ENCODE results near the gene PLCB4. TPM values are rescaled to one million over a fixed set of nuclear protein-coding genes. Genes with fewer than 3 reads are reported as not detected.

The PLCB4 gene
- total RNA-seq, 1 experiment from 2014 or later, result 10.1 TPM

DNA sequence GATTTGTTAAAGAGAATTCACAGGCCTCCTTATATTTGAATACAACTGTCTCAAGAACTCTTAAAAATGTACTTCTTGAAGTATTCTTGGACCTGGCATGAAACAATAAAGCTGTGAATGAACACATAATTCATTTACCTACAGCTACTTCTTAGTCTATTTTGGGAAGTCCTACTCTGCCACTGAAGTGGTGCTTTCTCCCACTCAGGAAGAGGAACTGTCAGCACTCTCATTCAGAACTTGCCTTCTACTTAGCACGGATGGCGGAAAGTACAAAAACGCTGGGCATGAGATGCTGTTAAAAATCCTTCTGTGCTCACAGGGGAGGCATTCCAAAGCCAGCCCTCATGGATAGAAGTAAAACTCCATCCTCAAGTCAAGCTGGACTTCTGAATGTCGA, 300.7 kb downstream of the PLCB4 start:
- no peak overlapping the region for H2BK5ac ChIP-seq (ENCODE audit: insufficient read length, low read length)
- Mint-ChIP-seq H3K9me3 (no peaks in the 10 kb centered on the region), H3K4me3 (no peak overlapping the region), H3K36me3 (ENCODE audit: insufficient read depth in 1 of 3, low read depth in 3 of 3) (peaks cover 0 to 6% (median 0%) of the 10 kb centered on the region in 3 experiments; a peak in 2 of 7 replicates), H3K27me3 (ENCODE audit: low read depth) (no peaks in the 10 kb centered on the region), H3K27ac (0 out of 7 replicates have a peak overlapping the region, but pooled peaks of 1 of the 3 experiments have one; percentile 39), H3K4me1 (peaks cover 5 to 6% of the 10 kb centered on the region in 2 experiments)
- no peak overlapping the region for H2BK120ac ChIP-seq (ENCODE audit: low read depth, low read length, poor library complexity, severe bottlenecking)
- H3K56ac ChIP-seq (ENCODE audit: insufficient read length, low read depth, low read length), result no peak overlapping the region
- H3K14ac ChIP-seq (ENCODE audit: insufficient read depth, low read length), result no peak overlapping the region
- H3K23me2 ChIP-seq (ENCODE audit: insufficient read length, low read depth, low read length, poor library complexity, severe bottlenecking), result no peaks in the 10 kb centered on the region
- H3K4me2 ChIP-seq (ENCODE audit: insufficient read depth, insufficient read length, low read length), result no peak overlapping the region
- no peak overlapping the region for H3K18ac ChIP-seq (ENCODE audit: insufficient read length, low read depth, low read length)
- H2BK15ac ChIP-seq (ENCODE audit: low read depth, low read length), result no peak overlapping the region
- no peaks in the 10 kb centered on the region for H3K79me2 ChIP-seq (ENCODE audit: insufficient read depth, low read length)
- H2BK20ac ChIP-seq (ENCODE audit: low read depth, low read length, poor library complexity, severe bottlenecking), result no peak overlapping the region
- WGBS (ENCODE audit: extremely low coverage, insufficient read length, low lambda C conversion rate), result no CpG with 5 or more reads among the region's 4 CpGs
- no peak for DNase-seq
- no peak overlapping the region for H2BK12ac ChIP-seq (ENCODE audit: insufficient read length, low read depth, low read length)
- H2AFZ ChIP-seq (ENCODE audit: low read length), result no peak overlapping the region
- no peaks in the 10 kb centered on the region for H3K27me3 ChIP-seq (ENCODE audit: insufficient read depth, low read length)
- H3K9me3 ChIP-seq (ENCODE audit: control insufficient read depth, low read depth, low read length), result no peaks in the 10 kb centered on the region
- H2AK5ac ChIP-seq (ENCODE audit: insufficient read length, low read length), result no peak overlapping the region
- H4K8ac ChIP-seq (replicated peaks; ENCODE audit: insufficient read length, low read depth, low read length), result no peak overlapping the region
- H3K4ac ChIP-seq (ENCODE audit: low read depth, low read length), result no peak overlapping the region
- H4K5ac ChIP-seq (ENCODE audit: insufficient read length, low read depth, low read length), result no peak overlapping the region
- H4K20me1 ChIP-seq (ENCODE audit: control insufficient read depth, insufficient read depth, insufficient read length), result no peaks in the 10 kb centered on the region
- no peak overlapping the region for H3K27ac ChIP-seq (ENCODE audit: insufficient read length, low read depth, low read length)
- H3K4me1 ChIP-seq (ENCODE audit: insufficient read depth, low read length), result no peaks in the 10 kb centered on the region; the same call in 1 of the 2 replicates
- no peak overlapping the region for H3K23ac ChIP-seq (ENCODE audit: insufficient read length, low read depth, low read length)
- H3K9ac ChIP-seq (ENCODE audit: extremely low read depth, insufficient read length, low read length), result no peak overlapping the region
- TF ChIP-seq, protein P1, sequence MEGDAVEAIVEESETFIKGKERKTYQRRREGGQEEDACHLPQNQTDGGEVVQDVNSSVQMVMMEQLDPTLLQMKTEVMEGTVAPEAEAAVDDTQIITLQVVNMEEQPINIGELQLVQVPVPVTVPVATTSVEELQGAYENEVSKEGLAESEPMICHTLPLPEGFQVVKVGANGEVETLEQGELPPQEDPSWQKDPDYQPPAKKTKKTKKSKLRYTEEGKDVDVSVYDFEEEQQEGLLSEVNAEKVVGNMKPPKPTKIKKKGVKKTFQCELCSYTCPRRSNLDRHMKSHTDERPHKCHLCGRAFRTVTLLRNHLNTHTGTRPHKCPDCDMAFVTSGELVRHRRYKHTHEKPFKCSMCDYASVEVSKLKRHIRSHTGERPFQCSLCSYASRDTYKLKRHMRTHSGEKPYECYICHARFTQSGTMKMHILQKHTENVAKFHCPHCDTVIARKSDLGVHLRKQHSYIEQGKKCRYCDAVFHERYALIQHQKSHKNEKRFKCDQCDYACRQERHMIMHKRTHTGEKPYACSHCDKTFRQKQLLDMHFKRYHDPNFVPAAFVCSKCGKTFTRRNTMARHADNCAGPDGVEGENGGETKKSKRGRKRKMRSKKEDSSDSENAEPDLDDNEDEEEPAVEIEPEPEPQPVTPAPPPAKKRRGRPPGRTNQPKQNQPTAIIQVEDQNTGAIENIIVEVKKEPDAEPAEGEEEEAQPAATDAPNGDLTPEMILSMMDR (conservative IDR thresholded peaks at IDR 0.05), result no peak
- H4K91ac ChIP-seq (ENCODE audit: insufficient read length, low read depth, low read length), result no peak overlapping the region
- H3T11ph ChIP-seq (ENCODE audit: low read length), result no peak overlapping the region
- no peaks in the 10 kb centered on the region for H3K79me1 ChIP-seq (ENCODE audit: insufficient read depth, low read depth, low read length, poor library complexity, severe bottlenecking)
